GM12873 (cell line): Measurements from ENCODE around the gene GALNT18.

Experiments
- CTCF ChIP-seq: IDR thresholded peaks from 2 replicates; pipeline ENCODE4 v1.5.1; 2012; ENCODE audit warnings: low read depth, mild to moderate bottlenecking, moderate library complexity, low read length, control low read depth; ENCODE audit not compliant: insufficient read depth; ENCODE audit errors: missing control alignments

GALNT18 gene

DNA sequence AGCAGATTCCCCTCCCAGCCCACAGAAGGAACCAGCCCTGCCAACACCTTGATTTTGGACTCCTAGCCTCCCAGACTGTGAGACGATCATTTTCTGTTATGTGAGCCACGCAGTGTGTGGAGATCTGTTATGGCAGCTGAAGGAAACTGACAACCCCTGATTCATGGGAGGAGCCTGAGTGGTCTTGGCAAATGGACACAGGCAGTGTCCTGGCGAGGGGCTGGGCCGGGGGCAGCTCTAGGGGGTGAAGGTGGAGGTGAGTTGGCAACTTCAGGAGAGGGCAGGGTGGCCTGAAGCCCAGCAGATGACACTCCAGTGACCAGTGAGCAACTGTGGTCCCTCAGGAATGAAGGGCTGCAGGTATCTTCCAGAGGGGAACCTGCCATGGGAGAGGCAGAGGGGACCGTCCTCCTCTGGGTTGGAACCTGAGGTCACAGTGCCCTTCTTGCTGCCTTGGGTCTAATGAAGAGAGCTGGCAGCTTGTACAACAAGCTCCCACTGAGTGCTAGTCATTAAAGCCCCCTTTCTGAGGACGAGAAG, 351.5 kb downstream of the GALNT18 start:
- no peak for TF ChIP-seq CTCF

DNA sequence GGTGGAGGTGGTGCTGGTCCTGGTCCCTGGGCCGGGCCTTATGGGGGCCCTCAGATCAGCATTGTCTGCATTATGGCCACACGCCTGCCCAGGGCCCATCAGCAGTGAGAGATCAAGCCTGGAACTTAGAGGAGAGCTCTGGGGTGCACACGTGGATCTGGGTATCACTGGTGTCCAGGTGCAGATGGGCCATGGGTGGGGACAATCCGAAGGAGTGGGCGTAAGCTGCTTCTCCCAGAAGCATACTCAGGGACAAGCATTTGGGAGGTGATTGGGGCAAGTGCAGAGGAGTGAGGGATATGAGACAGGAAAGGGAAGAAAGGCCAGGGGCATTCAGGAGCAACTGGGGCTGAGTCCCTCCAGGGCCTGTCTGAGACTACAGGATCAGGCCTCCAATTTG, 353.1 kb downstream of the GALNT18 start:
- TF ChIP-seq CTCF = no peak

GRCh38 chr11:11268119-11268518, 353.7 kb downstream of the GALNT18 start:
- no peak for TF ChIP-seq CTCF

- TF ChIP-seq CTCF = no peak
Measured at GRCh38 chr11:11267312-11267711, 354.5 kb downstream of the GALNT18 start.

DNA sequence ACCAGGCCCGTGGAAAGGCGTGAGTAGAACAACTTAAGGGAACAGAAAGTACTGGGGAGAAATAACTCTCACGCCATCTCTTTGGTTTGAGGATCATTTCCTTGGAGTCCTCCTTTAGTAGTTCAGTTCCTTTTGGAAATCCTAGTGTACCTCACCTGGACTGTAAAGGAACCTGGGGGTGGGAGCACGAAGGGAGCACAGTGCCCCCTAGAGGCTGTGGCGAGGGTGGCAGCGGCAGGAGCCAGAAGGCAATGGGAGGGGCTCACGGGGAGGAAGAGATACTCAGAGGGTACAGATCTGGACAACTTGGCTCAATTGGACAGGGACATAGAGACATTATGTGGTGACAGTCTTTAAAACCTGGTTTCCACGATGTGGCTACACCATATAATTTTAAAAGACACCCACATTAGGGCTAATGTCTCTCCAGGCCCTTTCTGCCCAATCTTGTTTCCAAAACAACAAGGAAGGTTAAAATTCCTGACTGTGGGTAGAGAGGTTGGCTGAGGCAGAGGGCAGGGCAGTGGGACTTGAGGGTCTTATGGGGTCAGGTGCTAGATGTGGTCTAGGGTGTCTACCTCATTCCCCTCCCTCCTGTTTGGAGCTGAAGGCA, 355.7 kb downstream of the GALNT18 start:
- peak; percentile 92 for TF ChIP-seq CTCF

DNA sequence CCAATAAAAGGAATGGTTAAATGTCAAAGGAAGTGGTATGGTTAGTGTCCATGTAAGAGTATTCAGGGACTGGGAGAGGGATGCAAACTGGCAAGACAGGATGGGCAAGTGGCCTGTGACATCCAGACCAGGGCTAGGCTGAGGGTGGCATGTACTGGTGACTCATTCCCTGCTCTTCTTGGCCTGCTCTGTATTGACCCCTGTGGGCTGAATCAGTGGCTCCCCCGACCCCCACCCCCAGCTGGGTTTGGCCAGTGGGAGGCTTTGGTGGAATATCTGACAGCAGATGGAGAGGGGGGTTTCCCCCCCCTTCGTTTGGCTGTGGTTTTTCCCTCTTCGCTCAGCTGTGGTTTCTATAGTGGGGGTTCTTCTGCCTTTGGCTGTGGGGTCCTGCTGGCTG, 356.5 kb downstream of the GALNT18 start:
- no peak for TF ChIP-seq CTCF

- no peak for TF ChIP-seq CTCF
Measured at GRCh38 chr11:11263238-11264005, 358.4 kb downstream of the GALNT18 start.
